ENCODE measurements around the gene ADCY6.

The ADCY6 gene

GRCh38 chr12:48788854-48789775 lies at the start of gene ADCY6:
TSS of gene ADCY6 (minus strand) at chr12:48789089. CDS start at chr12:48783434, 5,655 bp downstream.
- intact Hi-C loops (cut with DNase I), result no loop called here
- DNase-seq, result peak; percentile 32 to 84 (median 66)

GRCh38 chr12:48838048-48838447 lies 49.2 kb upstream of the ADCY6 start:
- no peak for DNase-seq
- intact Hi-C loops (cut with DNase I), result no loop called here

DNA sequence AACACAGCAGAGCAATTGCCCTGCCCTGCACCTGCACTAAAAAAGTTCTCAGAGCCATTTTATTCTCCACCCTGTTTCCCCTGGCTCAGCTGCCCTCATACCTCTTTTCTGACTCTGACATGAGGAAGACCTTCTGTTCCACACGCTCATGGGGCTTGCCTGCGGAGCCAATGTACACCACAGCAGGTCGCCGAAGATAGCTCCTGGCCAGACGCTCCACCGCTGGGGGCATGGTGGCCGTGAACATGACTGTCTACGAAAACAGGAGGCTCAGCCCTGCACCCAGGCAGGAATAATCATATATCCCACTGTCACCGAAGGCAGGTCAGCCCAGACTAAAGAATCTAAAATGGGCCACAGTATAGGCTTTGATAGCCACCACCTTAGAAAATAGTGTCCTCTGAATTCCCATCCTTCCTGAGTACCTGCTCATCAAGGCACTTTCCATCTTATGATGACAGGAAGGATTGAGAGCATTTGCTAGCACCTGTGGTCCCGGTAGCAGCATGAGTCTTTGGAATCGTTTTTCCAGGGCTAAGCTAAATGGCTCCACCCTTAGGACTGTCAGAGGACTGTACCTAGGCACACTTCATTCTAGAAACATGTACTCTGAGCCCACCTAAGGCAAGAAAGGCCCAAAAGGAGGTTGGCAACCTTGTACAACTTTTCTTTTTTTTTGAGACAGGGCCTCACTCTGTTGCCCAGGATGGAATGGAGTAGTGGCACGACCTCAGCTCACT lies 43.6 kb upstream of the ADCY6 start:
- DNase-seq, result no peak
- intact Hi-C loops (cut with DNase I), result no loop called here

DNA sequence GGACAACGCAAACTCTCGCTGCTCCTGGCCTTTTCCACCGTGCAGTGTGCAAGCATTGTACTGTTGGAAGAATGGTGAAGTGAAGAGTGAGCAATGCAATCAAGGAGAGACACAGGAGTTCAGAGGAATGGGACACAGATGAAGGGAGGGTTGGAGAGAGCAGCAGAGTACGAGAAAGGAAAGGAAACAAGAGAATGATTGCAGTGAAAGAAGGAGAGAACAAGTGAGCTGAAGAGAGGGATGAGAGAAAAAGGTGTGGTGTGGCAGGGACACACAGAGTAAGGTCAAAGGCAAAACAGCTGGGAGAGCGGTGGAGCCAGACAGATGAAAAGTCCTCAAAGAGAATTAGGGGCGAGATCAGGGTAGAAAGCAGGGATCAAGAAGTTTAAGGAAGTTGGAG lies 42.4 kb upstream of the ADCY6 start:
- intact Hi-C loops (cut with DNase I), result no loop called here
- DNase-seq, result no peak

- no peak for DNase-seq
- intact Hi-C loops (cut with DNase I), result no loop called here
These were observed 40.1 kb upstream of the ADCY6 start for GRCh38 chr12:48828841-48829575.

GRCh38 chr12:48828293-48828692 lies 39.4 kb upstream of the ADCY6 start:
- DNase-seq, result no peak
- intact Hi-C loops (cut with DNase I), result no loop called here

DNA sequence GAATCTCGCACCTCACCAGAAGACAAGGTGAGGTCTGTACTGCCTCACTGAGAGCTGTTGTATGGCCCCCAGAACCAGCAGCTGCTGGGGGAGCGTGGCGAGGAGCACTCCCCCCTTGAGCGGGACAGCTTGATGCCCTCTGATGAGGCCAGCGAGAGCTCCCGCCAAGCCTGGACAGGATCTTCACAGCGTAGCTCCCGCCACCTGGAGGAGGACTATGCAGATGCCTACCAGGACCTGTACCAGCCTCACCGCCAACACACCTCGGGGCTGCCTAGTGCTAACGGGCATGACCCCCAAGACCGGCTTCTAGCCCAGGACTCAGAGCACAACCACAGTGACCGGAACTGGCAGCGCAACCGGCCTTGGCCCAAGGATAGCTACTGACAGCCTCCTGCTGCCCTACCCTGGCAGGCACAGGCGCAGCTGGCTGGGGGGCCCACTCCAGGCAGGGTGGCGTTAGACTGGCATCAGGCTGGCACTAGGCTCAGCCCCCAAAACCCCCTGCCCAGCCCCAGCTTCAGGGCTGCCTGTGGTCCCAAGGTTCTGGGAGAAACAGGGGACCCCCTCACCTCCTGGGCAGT lies 38.7 kb upstream of the ADCY6 start:
- intact Hi-C loops (cut with DNase I), result no loop called here

DNA sequence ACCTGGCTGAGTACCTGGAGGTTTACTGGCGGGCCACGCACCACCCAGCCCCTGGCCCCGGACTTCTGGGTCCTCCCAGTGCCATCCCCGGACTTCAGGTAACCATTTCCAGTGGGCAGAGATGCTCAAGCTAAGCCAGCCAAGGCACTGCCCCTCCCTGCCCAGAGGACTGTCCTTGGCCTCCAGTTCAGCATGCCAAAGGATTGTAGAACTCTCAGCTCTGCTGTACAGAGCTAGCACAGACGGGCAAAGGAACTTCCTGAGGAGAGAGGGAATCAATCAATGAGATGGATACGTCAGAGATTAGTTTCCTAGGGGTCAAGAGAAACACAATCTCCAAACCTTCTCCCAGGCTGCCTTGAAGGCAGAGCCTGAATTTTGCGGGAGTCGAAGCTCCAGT lies 38.1 kb upstream of the ADCY6 start:
- intact Hi-C loops (cut with DNase I), result no loop called here
- no peak for DNase-seq

More for the DNA sequence above, 38.7 kb upstream of the ADCY6 start:
- no peak for DNase-seq

DNA sequence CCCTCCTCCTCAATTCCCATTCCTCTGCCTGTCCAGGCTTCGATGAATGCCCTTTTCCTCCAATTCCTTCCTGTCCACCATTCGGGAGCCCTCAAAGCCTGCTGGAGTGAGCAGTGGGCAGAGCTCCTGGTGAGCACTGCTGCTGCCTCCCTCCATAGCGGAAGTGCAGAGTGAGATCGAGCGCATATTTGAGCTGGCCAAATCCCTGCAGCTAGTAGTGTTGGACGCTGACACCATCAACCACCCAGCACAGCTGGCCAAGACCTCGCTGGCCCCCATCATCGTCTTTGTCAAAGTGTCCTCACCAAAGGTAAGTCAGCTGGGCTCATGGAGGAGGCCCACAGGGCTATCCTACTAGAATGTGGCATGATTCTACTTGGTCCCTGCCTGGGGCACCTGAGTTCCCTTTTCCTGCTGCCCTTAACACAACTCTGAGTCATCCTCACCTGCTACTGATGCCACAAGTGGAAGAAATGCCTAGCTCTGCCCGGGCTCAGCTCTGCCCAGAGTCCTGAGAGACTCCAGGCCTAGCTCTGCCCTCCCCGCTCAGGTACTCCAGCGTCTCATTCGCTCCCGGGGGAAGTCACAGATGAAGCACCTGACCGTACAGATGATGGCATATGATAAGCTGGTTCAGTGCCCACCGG lies 37.4 kb upstream of the ADCY6 start:
- intact Hi-C loops (cut with DNase I), result no loop called here
- no peak for DNase-seq

DNA sequence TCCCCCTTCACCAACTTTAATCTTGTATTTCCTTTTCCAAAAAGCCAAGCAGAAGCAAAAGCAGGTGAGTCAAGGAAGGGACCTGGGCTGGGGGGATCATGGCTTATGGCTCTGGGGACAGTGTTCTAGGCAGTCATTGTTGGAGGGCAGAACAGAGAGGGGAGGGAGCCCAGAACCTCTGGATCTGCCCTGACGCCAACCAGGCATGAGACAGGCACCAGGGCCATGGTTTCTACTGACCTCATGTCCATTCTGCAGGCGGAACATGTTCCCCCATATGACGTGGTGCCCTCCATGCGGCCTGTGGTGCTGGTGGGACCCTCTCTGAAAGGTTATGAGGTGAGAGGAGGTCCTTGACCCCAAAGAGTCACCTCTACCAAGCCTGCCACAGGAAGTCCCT lies 36.0 kb upstream of the ADCY6 start:
- intact Hi-C loops (cut with DNase I), result no loop called here

GRCh38 chr12:48824112-48824511 lies 35.2 kb upstream of the ADCY6 start:
- no peak for DNase-seq
- intact Hi-C loops (cut with DNase I), result no loop called here

More for the DNA sequence above, 36.0 kb upstream of the ADCY6 start:
- DNase-seq, result no peak

DNA sequence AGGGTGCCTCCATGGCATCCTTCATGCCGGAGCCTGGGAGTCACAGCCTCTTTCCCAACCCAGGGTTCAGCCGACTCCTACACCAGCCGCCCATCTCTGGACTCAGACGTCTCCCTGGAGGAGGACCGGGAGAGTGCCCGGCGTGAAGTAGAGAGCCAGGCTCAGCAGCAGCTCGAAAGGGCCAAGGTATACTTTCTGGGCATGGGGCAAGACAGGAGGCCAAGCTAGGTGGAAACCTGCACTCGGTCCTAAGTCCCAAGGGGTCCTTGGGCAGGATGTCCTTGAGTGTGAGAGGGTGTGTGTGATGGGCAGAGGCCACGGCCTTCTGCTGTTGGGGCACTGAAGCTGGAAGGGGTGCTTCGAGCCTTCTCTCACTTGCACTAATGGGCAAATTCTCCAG lies 34.4 kb upstream of the ADCY6 start:
- no peak for DNase-seq
- intact Hi-C loops (cut with DNase I), result no loop called here

DNA sequence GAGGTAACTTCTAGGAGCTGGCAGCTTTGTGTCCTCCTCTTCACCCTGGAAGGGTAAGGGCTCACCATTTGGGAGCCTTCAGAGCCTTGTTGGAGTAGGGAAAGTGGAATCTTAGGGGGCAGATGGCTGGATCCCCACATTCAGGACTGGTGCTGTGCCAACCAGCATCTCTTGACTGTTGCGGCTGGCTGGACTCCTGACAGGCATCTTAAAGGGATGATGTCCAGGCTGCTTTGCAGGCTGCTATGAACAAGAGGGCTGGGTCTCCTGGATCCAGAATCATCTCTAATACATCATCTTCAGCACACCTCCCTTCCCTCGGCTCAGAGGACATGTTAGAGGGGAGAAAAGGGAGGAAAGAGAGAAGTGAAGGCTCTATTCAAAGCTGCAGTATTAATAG lies 33.8 kb upstream of the ADCY6 start:
- intact Hi-C loops (cut with DNase I), result no loop called here

GRCh38 chr12:48822139-48822538 lies 33.2 kb upstream of the ADCY6 start:
- DNase-seq, result no peak
- intact Hi-C loops (cut with DNase I), result no loop called here

More for the DNA sequence above, 33.8 kb upstream of the ADCY6 start:
- DNase-seq, result no peak

DNA sequence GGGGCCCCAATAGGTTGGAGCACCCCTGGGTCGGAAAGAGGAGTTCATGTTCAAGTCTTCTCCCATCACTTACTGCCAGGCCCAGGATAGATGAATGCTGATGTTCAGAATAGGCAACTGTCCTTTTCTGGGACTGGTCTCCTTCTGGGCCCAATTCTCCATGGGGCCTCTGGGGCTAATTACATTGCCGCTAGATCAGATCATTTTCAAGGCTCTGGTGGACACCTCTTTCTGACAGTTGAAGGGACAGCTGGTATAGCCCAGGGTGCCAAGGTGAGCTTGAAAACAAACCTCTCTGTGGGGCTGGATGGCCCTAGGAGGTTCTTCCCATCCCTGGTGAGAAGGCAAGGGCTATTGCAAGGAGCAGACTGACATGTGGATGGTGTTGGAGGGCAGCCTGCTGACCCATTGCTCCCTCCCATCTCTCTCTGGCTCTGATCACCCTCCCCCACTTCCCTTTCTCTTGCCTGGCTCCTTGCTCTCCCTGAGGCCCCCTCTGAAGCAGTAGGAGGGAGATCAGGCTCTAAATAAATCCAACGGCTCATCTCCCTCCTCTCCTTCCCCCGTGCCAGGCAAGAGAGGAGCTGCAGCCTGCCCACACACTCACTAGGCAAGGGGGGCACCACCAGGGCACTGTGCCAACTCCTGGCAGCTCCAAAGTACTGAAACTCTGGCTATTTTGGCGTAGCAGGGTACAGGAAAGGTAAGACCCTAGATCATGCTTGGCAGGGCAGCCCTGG lies 31.3 kb upstream of the ADCY6 start:
- intact Hi-C loops (cut with DNase I), result no loop called here
- DNase-seq, result peak in 20 of 42 donors; percentile 15 to 75 (median 48)

- peak in 20 of 42 donors; percentile 9 to 67 (median 37) for DNase-seq
These were observed 30.1 kb upstream of the ADCY6 start for GRCh38 chr12:48818831-48819590.

More at GRCh38 chr12:48818831-48819590, 30.1 kb upstream of the ADCY6 start:
- intact Hi-C loops (cut with DNase I), result no loop called here
